Suprapubic skin (tissue), 4 donors: ENCODE data around the gene WFIKKN2. TPM values are rescaled to one million over a fixed set of nuclear protein-coding genes. Genes with fewer than 3 reads are reported as not detected.

Experiments used
- DNase-seq, 2 donors: peaks; one replicate each; pipeline ENCODE4 v3.0.0-alpha.2; 2019; ENCODE audit warnings: low spot score in 2 of 2
- H3K27ac ChIP-seq: fragments of 200-600 bp; sonication (generic); one replicate; pipeline ENCODE4 v1.5.1; 2019
- H3K27me3 ChIP-seq: fragments of 200-600 bp; sonication (generic); one replicate; pipeline ENCODE4 v1.5.1; 2019
- H3K36me3 ChIP-seq: fragments of 200-600 bp; sonication (generic); one replicate; pipeline ENCODE4 v1.5.1; 2019
- H3K4me1 ChIP-seq: fragments of 200-600 bp; sonication (generic); one replicate; pipeline ENCODE4 v1.5.1; 2019
- H3K4me3 ChIP-seq: fragments of 200-600 bp; sonication (generic); one replicate; pipeline ENCODE4 v1.5.1; 2019; ENCODE audit warnings: mild to moderate bottlenecking
- H3K9me3 ChIP-seq: fragments of 200-600 bp; sonication (generic); one replicate; pipeline ENCODE4 v1.5.1; 2019
- CTCF ChIP-seq, 2 donors: fragments of 200-600 bp in 1 of 2; fragments of 450-650 bp in 1 of 2; sonication (generic) in 1 of 2; IDR thresholded peaks; one replicate each; pipeline ENCODE4 v1.5.1; 2016 to 2019; ENCODE audit warnings: antibody characterized with exemption in 2 of 2, mild to moderate bottlenecking in 1 of 2, moderate library complexity in 1 of 2
- EP300 ChIP-seq: sonication (generic); formaldehyde crosslinking; IDR thresholded peaks from one replicate; pipeline ENCODE4 v1.6.1; 2017; ENCODE audit warnings: antibody characterized with exemption
- POLR2A ChIP-seq, 2 donors: fragments of 450-650 bp; IDR thresholded peaks; one replicate each; pipeline ENCODE4 v1.6.1; 2017; ENCODE audit warnings: antibody characterized with exemption in 2 of 2, mild to moderate bottlenecking in 2 of 2, moderate library complexity in 2 of 2
- POLR2AphosphoS5 ChIP-seq, 3 donors: sonication (generic); formaldehyde crosslinking; IDR thresholded peaks; one replicate each; pipeline ENCODE4 v1.6.1; 2017; ENCODE audit warnings: antibody characterized with exemption in 3 of 3
- WGBS: methylation state at CpG from one replicate; pipeline ENCODE4 v1.1.5; 2018; 5-methylcytosine and 5-hydroxymethylcytosine counted together
- total RNA-seq, 4 donors: library from RNA; depleted of rRNA; stranded (reverse); fragments of >200 nt; gene quantifications; one replicate each; pipeline ENCODE4 v1.1.0, GENCODE V29; 2016

Gene WFIKKN2
- total RNA-seq, 4 donors from 2014 or later: 0.36 to 0.93 (median 0.65) TPM

GRCh38 chr17:50831471-50831928 is 3.9 kb upstream of the WFIKKN2 start:
- no peak for TF ChIP-seq EP300
- no peak for TF ChIP-seq POLR2A (IDR thresholded peaks at IDR 0.05)
- TF ChIP-seq POLR2AphosphoS5 (IDR thresholded peaks at IDR 0.05): no peak
- no peak for TF ChIP-seq CTCF (IDR thresholded peaks at IDR 0.05)
- Histone ChIP-seq H3K9me3 (no peaks in the 10 kb centered on the region), H3K36me3 (no peaks in the 10 kb centered on the region)

GRCh38 chr17:50832267-50832863 is 3.0 kb upstream of the WFIKKN2 start:
- peaks cover 17% of the 10 kb centered on the region for H3K27me3 ChIP-seq
- H3K4me3 ChIP-seq: no peak overlapping the region
- no peak for TF ChIP-seq CTCF (IDR thresholded peaks at IDR 0.05)
- no peak for TF ChIP-seq POLR2AphosphoS5 (IDR thresholded peaks at IDR 0.05)
- TF ChIP-seq EP300: no peak
- no peak for TF ChIP-seq POLR2A (IDR thresholded peaks at IDR 0.05)
- no peak overlapping the region for H3K27ac ChIP-seq
- WGBS: 70% methylated on average over 7 of the region's 12 CpGs
- peaks cover 13% of the 10 kb centered on the region for H3K4me1 ChIP-seq
- H3K9me3 ChIP-seq: no peaks in the 10 kb centered on the region
- no peak for DNase-seq
- no peaks in the 10 kb centered on the region for H3K36me3 ChIP-seq

More at GRCh38 chr17:50831471-50831928, 3.9 kb upstream of the WFIKKN2 start:
- H3K4me1 ChIP-seq: peaks cover 13% of the 10 kb centered on the region
- H3K4me3 ChIP-seq: no peak overlapping the region
- DNase-seq: no peak
- H3K27me3 ChIP-seq: peaks cover 17% of the 10 kb centered on the region
- no peak overlapping the region for H3K27ac ChIP-seq
- WGBS: 44% methylated on average over 10 of the region's 11 CpGs

GRCh38 chr17:50832864-50833381 is 2.5 kb upstream of the WFIKKN2 start:
- Histone ChIP-seq H3K4me1 (peaks cover 13% of the 10 kb centered on the region), H3K27me3 (peaks cover 17% of the 10 kb centered on the region), H3K27ac (no peak overlapping the region), H3K4me3 (no peak overlapping the region), H3K9me3 (no peaks in the 10 kb centered on the region), H3K36me3 (no peaks in the 10 kb centered on the region)
- no peak for DNase-seq
- 100% methylated on average over 1 of the region's 13 CpGs for WGBS
- TF ChIP-seq CTCF (IDR thresholded peaks at IDR 0.05) (no peak), POLR2AphosphoS5 (IDR thresholded peaks at IDR 0.05) (no peak), POLR2A (IDR thresholded peaks at IDR 0.05) (no peak), EP300 (no peak)

GRCh38 chr17:50833510-50834428 is 1.6 kb upstream of the WFIKKN2 start:
- no peaks in the 10 kb centered on the region for H3K36me3 ChIP-seq
- peaks cover 17% of the 10 kb centered on the region for H3K27me3 ChIP-seq
- peaks cover 13% of the 10 kb centered on the region for H3K4me1 ChIP-seq
- H3K9me3 ChIP-seq: no peaks in the 10 kb centered on the region
- DNase-seq: peak in 1 of 2 donors; percentile 53
- H3K27ac ChIP-seq: no peak overlapping the region
- TF ChIP-seq CTCF (IDR thresholded peaks at IDR 0.05) (no peak), POLR2A (IDR thresholded peaks at IDR 0.05) (no peak), POLR2AphosphoS5 (IDR thresholded peaks at IDR 0.05) (no peak), EP300 (no peak)
- 88% methylated on average over 37 of the region's 38 CpGs for WGBS
- H3K4me3 ChIP-seq: no peak overlapping the region
